ENCODE results near the gene DENND5A. TPM values are rescaled to one million over a fixed set of nuclear protein-coding genes. Genes with fewer than 3 reads are reported as not detected.
"Not testable (repeated sequence)": the region's sequence is repeated elsewhere in the genome, so short reads cannot be mapped to it uniquely, and the experiment has no call there.

Gene DENND5A
- total RNA-seq, 1 experiment from 2014 or later: 136 TPM

DNA sequence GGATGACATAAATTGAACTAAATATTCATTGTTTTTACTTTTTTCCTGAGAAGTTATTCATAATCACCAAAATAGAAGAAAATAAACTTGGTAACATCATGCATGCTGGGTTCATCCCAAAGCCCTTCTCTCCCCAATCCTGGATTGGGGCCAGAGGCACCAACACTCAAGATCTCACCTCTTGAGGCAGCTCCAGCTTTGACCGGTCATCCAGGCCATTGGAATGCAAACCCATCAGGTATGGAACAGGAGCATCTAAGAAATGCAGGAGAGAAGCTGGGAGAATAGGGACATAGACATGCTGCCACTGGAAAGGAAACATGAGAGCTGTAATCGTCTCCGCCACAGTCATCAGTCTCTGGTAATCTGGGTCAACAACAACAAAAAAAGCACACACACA, 71.8 kb downstream of the DENND5A start:
- H3K9me3 ChIP-seq (ENCODE audit: control insufficient read depth, insufficient read depth, low read depth, low read length): no peaks in the 10 kb centered on the region
- no TSS peak for BruUV-seq (replicated peaks)
- intact Hi-C loops (cut with micrococcal nuclease; ENCODE audit: unreplicated experiment): no loop called here
- H3K27me3 ChIP-seq (ENCODE audit: control insufficient read depth, insufficient read depth, low read length): no peaks in the 10 kb centered on the region
- ATAC-seq (no peak), DNase-seq (ENCODE audit: low read depth, low spot score) (no peak)
- ChIA-PET POLR2A (no interaction called here), CTCF (no interaction called here)
- H3K4me3 ChIP-seq (ENCODE audit: low read depth in 2 of 2, low read length in 2 of 2): no peak overlapping the region
- in situ Hi-C loops (cut with HindIII; ENCODE audit: low pct_unique_long_range_greater_than_20kb, low sequenced_read_pairs): no loop called here
- TF ChIP-seq SIN3A (IDR thresholded peaks at IDR 0.05; ENCODE audit: borderline replicate concordance, insufficient read depth, low read depth, low read length): no peak
- TF ChIP-seq TCF7L2 (IDR thresholded peaks at IDR 0.05; ENCODE audit: low read depth, low read length): no peak
- TF ChIP-seq POLR2AphosphoS5 (IDR thresholded peaks at IDR 0.05; ENCODE audit: low read depth, low read length): no peak
- TF ChIP-seq, protein P1, sequence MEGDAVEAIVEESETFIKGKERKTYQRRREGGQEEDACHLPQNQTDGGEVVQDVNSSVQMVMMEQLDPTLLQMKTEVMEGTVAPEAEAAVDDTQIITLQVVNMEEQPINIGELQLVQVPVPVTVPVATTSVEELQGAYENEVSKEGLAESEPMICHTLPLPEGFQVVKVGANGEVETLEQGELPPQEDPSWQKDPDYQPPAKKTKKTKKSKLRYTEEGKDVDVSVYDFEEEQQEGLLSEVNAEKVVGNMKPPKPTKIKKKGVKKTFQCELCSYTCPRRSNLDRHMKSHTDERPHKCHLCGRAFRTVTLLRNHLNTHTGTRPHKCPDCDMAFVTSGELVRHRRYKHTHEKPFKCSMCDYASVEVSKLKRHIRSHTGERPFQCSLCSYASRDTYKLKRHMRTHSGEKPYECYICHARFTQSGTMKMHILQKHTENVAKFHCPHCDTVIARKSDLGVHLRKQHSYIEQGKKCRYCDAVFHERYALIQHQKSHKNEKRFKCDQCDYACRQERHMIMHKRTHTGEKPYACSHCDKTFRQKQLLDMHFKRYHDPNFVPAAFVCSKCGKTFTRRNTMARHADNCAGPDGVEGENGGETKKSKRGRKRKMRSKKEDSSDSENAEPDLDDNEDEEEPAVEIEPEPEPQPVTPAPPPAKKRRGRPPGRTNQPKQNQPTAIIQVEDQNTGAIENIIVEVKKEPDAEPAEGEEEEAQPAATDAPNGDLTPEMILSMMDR (IDR thresholded peaks at IDR 0.05): no peak
- H3K4me1 ChIP-seq (ENCODE audit: control insufficient read depth, insufficient read depth, low read length): no peaks in the 10 kb centered on the region
- H3K27ac ChIP-seq (ENCODE audit: low read length): no peak overlapping the region
- 0 out of 2 replicates have a peak, but pooled peaks cover 2% of the 10 kb centered on the region for H3K36me3 ChIP-seq (ENCODE audit: control insufficient read depth, insufficient read depth, low read length)

DNA sequence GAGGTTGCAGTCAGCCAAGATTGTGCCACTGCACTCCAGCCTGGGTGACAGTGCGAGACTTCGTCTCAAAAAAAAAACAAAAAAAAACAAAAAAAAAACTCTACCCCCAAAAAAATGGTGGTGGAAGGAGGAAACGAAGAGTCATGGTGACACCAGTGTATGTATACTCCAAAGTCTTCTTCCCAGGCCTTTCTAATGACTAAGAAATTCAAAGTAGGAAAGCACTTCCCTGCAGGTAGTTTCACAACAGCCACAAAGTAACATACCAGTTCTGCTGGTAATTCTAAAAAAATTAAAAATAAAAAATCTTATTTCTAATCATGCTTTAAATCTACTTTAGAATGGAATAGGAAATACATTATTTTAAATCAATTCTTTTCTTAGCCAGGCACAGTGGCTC, 72.6 kb downstream of the DENND5A start:
- Histone ChIP-seq H3K27ac (ENCODE audit: low read length) (no peak overlapping the region), H3K36me3 (ENCODE audit: control insufficient read depth, insufficient read depth, low read length) (peaks cover 2% of the 10 kb centered on the region; the same call in 1 of the 2 replicates), H3K9me3 (ENCODE audit: control insufficient read depth, insufficient read depth, low read depth, low read length) (no peaks in the 10 kb centered on the region), H3K4me3 (ENCODE audit: low read depth in 2 of 2, low read length in 2 of 2) (no peak overlapping the region), H3K4me1 (ENCODE audit: control insufficient read depth, insufficient read depth, low read length) (no peaks in the 10 kb centered on the region), H3K27me3 (ENCODE audit: control insufficient read depth, insufficient read depth, low read length) (no peaks in the 10 kb centered on the region)
- CTCF ChIA-PET: no interaction called here
- POLR2A ChIA-PET: no interaction called here
- intact Hi-C loops (cut with micrococcal nuclease; ENCODE audit: unreplicated experiment): no loop called here
- no peak for DNase-seq (ENCODE audit: low read depth, low spot score)
- ATAC-seq: no peak
- TF ChIP-seq SIN3A (IDR thresholded peaks at IDR 0.05; ENCODE audit: borderline replicate concordance, insufficient read depth, low read depth, low read length) (no peak), POLR2AphosphoS5 (IDR thresholded peaks at IDR 0.05; ENCODE audit: low read depth, low read length) (no peak), TCF7L2 (IDR thresholded peaks at IDR 0.05; ENCODE audit: low read depth, low read length) (no peak)
- TF ChIP-seq, protein P2, sequence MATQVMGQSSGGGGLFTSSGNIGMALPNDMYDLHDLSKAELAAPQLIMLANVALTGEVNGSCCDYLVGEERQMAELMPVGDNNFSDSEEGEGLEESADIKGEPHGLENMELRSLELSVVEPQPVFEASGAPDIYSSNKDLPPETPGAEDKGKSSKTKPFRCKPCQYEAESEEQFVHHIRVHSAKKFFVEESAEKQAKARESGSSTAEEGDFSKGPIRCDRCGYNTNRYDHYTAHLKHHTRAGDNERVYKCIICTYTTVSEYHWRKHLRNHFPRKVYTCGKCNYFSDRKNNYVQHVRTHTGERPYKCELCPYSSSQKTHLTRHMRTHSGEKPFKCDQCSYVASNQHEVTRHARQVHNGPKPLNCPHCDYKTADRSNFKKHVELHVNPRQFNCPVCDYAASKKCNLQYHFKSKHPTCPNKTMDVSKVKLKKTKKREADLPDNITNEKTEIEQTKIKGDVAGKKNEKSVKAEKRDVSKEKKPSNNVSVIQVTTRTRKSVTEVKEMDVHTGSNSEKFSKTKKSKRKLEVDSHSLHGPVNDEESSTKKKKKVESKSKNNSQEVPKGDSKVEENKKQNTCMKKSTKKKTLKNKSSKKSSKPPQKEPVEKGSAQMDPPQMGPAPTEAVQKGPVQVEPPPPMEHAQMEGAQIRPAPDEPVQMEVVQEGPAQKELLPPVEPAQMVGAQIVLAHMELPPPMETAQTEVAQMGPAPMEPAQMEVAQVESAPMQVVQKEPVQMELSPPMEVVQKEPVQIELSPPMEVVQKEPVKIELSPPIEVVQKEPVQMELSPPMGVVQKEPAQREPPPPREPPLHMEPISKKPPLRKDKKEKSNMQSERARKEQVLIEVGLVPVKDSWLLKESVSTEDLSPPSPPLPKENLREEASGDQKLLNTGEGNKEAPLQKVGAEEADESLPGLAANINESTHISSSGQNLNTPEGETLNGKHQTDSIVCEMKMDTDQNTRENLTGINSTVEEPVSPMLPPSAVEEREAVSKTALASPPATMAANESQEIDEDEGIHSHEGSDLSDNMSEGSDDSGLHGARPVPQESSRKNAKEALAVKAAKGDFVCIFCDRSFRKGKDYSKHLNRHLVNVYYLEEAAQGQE (IDR thresholded peaks at IDR 0.05; ENCODE audit: insufficient read depth in 1 of 2, low read depth in 2 of 2, low read length in 1 of 2): no peak
- TF ChIP-seq, protein P1 (IDR thresholded peaks at IDR 0.05): no peak
- BruUV-seq (replicated peaks): no TSS peak
- in situ Hi-C loops (cut with HindIII; ENCODE audit: low pct_unique_long_range_greater_than_20kb, low sequenced_read_pairs): no loop called here

DNA sequence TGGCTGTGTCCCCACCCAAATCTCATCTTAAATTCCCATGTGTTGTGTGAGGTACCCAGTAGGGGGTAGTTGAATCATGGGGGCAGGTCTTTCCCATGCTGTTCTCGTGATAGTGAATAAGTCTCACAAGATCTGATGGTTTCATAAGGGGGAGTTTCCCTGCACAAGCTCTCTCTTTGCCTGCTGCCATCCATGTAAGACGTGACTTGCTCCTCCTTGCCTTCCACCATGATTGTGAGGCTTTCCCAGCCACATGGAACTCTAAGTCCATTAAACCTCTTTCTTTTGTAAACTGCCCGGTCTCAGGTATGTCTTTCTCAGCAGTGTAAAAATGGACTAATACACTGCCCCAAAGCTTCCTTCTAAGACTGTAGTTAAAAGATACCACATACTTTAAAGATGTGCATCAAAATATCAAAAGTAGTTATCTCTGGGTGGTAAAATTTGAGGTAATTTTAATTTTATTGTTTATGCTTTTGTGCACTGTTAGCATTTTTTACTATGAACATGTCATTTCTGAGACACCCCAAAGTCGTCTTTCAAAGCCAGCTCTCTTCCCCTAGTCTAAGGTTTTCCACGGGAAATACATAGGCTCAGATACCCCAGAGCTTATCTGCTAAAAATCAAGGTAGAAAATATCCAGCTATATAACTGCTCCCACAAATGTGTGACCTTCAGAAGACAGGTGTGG, 74.7 kb downstream of the DENND5A start:
- H3K4me3 ChIP-seq (ENCODE audit: low read depth in 2 of 2, low read length in 2 of 2); DNase-seq (ENCODE audit: low read depth, low spot score); H3K9me3 ChIP-seq (ENCODE audit: control insufficient read depth, insufficient read depth, low read depth, low read length); POLR2A ChIA-PET; H3K36me3 ChIP-seq (ENCODE audit: control insufficient read depth, insufficient read depth, low read length); CTCF ChIA-PET; H3K4me1 ChIP-seq (ENCODE audit: control insufficient read depth, insufficient read depth, low read length); in situ Hi-C loops (cut with HindIII; ENCODE audit: low pct_unique_long_range_greater_than_20kb, low sequenced_read_pairs); ATAC-seq; H3K27me3 ChIP-seq (ENCODE audit: control insufficient read depth, insufficient read depth, low read length); intact Hi-C loops (cut with micrococcal nuclease; ENCODE audit: unreplicated experiment); BruUV-seq (replicated peaks); H3K27ac ChIP-seq (ENCODE audit: low read length): not testable (repeated sequence)

DNA sequence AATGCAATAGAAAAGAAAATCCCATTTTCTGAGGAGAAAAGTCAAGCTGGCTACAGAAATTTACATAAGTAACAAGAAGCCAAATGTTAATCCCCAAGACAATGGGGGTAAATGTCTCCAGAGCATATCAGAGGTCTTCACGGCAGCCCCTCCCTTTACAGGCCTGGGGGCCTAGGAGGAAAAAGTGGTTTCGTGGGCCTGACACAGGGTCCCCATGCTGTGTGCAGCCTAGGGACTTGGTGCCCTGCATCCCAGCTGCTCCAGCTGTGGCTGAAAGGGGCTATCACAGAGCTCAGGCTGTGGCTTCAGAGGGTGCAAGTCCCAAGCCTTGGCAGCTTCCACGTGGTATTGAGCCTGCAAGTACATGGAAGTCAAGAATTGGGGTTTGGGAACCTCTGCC, 76.3 kb downstream of the DENND5A start:
- POLR2A ChIA-PET; intact Hi-C loops (cut with micrococcal nuclease; ENCODE audit: unreplicated experiment); CTCF ChIA-PET; H3K4me1 ChIP-seq (ENCODE audit: control insufficient read depth, insufficient read depth, low read length); H3K4me3 ChIP-seq (ENCODE audit: low read depth in 2 of 2, low read length in 2 of 2); H3K36me3 ChIP-seq (ENCODE audit: control insufficient read depth, insufficient read depth, low read length); H3K9me3 ChIP-seq (ENCODE audit: control insufficient read depth, insufficient read depth, low read depth, low read length); H3K27ac ChIP-seq (ENCODE audit: low read length); BruUV-seq (replicated peaks); in situ Hi-C loops (cut with HindIII; ENCODE audit: low pct_unique_long_range_greater_than_20kb, low sequenced_read_pairs); H3K27me3 ChIP-seq (ENCODE audit: control insufficient read depth, insufficient read depth, low read length); ATAC-seq; DNase-seq (ENCODE audit: low read depth, low spot score): not testable (repeated sequence)

Data from Panc1 (cell line).